Gastrocnemius medialis (tissue), 4 donors: Measurements from ENCODE around the gene RNASEH1. TPM values are rescaled to one million over a fixed set of nuclear protein-coding genes. Genes with fewer than 3 reads are reported as not detected.
"Not testable (repeated sequence)": the region's sequence is repeated elsewhere in the genome, so short reads cannot be mapped to it uniquely, and the experiment has no call there.

Experiments used
- ATAC-seq, 2 donors: fragments of 150-250 bp; one replicate each; pipeline ENCODE4 v1.9.1; 2016
- DNase-seq, 2 donors: peaks; one replicate each; pipeline ENCODE4 v3.0.0-alpha.2; 2019
- H3K27ac ChIP-seq, 4 donors: fragments of 200-600 bp; sonication (generic); 1 replicate in 1 of 4; 2 replicates in 3 of 4; pipeline ENCODE4 v1.5.1; 2016 to 2018; ENCODE audit warnings: mild to moderate bottlenecking in 2 of 4, moderate library complexity in 1 of 4
- H3K27me3 ChIP-seq, 3 donors: fragments of 200-600 bp; sonication (generic) in 2 of 3; 1 replicate in 1 of 3; 2 replicates in 2 of 3; pipeline versions ENCODE4 v1.5.1 to v1.6.0; 2016 to 2019; ENCODE audit warnings: mild to moderate bottlenecking in 1 of 3, moderate library complexity in 1 of 3
- H3K36me3 ChIP-seq, 2 donors: fragments of 200-600 bp; sonication (generic) in 1 of 2; one replicate each; pipeline ENCODE4 v1.5.1; 2017 to 2018
- H3K4me1 ChIP-seq, 2 donors: fragments of 200-600 bp; sonication (generic) in 1 of 2; one replicate each; pipeline ENCODE4 v1.5.1; 2016 to 2017; ENCODE audit warnings: mild to moderate bottlenecking in 2 of 2
- H3K4me3 ChIP-seq, 4 donors: fragments of 200-600 bp; sonication (generic) in 3 of 4; 1 replicate in 1 of 4; 2 replicates in 3 of 4; pipeline ENCODE4 v1.5.1; 2016 to 2019; ENCODE audit warnings: mild to moderate bottlenecking in 2 of 4
- H3K9me3 ChIP-seq, 3 donors: fragments of 200-600 bp; sonication (generic) in 2 of 3; 1 replicate in 1 of 3; 2 replicates in 2 of 3; pipeline ENCODE4 v1.5.1; 2016 to 2019
- POLR2A ChIP-seq, 2 donors: fragments of 450-650 bp; IDR thresholded peaks; one replicate each; pipeline ENCODE4 v1.6.1; 2017; ENCODE audit warnings: antibody characterized with exemption in 2 of 2, mild to moderate bottlenecking in 2 of 2, moderate library complexity in 2 of 2
- in situ Hi-C, 4 donors: fragments of 200-750 bp; cut with MboI; loops; one replicate each; pipeline versions ENCODE4 v1.15.0 to v1.8.0; 2017; ENCODE audit warnings: low sequenced_read_pairs in 4 of 4
- intact Hi-C: fragments of 100-400 bp; cut with DNase I; formaldehyde crosslinking; loops from one replicate; pipeline ENCODE4 v1.15.1; 2023; ENCODE audit warnings: low total_unique reads
- total RNA-seq, 4 donors: library from RNA; depleted of rRNA; stranded (reverse); fragments of >200 nt; gene quantifications; one replicate each; pipeline versions ENCODE4 v1.1.0 to v1.2.3, GENCODE V29; 2016
- TF ChIP-seq, protein P1 (sequence below), 5 experiments: fragments of 450-650 bp in 3 of 5; fragments of 200-600 bp in 2 of 5; sonication (generic) in 2 of 5; IDR thresholded peaks in 4 of 5; conservative IDR thresholded peaks in 1 of 5; 1 replicate in 4 of 5; 2 replicates in 1 of 5; pipeline ENCODE4 v1.5.1; 2016 to 2019; ENCODE audit warnings: antibody characterized with exemption in 5 of 5, mild to moderate bottlenecking in 3 of 5, moderate library complexity in 3 of 5

Gene RNASEH1
- total RNA-seq, 4 donors from 2014 or later, result 20.6 to 27.4 (median 23.6) TPM

DNA sequence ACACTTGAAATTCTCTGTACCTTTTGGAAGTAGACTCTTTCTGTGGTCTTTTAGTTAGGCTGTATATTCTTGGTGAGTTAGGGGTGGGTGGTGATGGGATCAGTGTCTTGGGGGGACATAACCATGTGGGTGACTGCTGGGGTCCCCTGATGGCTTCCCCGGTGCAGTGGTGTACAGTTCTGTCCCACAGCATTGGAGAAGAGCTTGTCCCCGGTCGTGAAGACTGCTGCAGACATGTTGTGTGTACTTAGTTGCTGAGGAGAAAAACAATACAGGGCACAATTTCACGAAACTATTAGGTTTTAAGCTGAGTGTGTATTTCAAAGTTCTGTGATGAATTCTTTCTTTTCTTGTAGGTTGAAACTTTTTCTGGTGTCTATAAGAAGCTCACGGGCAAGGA is 22.3 kb upstream of the RNASEH1 start:
- no peak for DNase-seq

DNA sequence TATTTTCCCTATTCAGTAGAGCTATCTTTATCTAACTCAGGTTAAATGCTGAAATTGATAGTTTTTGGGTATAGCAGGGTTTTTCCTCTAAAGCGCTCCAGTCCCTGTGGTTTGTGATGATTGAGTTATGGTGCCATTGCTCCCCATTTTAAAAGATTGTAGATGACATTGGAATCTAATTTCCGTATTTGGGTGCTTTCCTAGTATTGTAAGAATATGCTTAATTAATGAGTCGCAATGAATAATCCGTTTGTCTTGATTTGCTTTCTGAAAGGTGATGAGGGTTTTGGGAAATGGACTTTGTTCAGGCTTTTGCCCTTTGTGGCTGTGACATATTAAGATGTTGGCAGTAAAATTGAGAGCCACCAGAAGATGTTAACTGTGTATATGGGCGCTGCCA is 20.9 kb upstream of the RNASEH1 start:
- intact Hi-C loops, result loop anchor here (5.0 kb wide), 1 partner anchor 62 kb away; the partner anchor contains the start of gene ADI1
- no peak for DNase-seq
- Histone ChIP-seq H3K27me3 (no peaks in the 10 kb centered on the region), H3K4me3 (no peak overlapping the region), H3K36me3 (peaks cover 4 to 60% of the 10 kb centered on the region in 2 donors), H3K4me1 (peaks cover 21 to 31% of the 10 kb centered on the region in 2 donors), H3K9me3 (no peaks in the 10 kb centered on the region), H3K27ac (no peak overlapping the region)
- ATAC-seq, result no peak
- in situ Hi-C loops, result loop anchor here in 2 of 4 donors (10.0 kb wide), 2 partner anchors 64 to 194 kb away; partner anchors contain the start of gene ADI1 (in 1 of the 2)
- TF ChIP-seq, protein P1, sequence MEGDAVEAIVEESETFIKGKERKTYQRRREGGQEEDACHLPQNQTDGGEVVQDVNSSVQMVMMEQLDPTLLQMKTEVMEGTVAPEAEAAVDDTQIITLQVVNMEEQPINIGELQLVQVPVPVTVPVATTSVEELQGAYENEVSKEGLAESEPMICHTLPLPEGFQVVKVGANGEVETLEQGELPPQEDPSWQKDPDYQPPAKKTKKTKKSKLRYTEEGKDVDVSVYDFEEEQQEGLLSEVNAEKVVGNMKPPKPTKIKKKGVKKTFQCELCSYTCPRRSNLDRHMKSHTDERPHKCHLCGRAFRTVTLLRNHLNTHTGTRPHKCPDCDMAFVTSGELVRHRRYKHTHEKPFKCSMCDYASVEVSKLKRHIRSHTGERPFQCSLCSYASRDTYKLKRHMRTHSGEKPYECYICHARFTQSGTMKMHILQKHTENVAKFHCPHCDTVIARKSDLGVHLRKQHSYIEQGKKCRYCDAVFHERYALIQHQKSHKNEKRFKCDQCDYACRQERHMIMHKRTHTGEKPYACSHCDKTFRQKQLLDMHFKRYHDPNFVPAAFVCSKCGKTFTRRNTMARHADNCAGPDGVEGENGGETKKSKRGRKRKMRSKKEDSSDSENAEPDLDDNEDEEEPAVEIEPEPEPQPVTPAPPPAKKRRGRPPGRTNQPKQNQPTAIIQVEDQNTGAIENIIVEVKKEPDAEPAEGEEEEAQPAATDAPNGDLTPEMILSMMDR (IDR thresholded peaks at IDR 0.05 in 4 of 5, conservative IDR thresholded peaks at IDR 0.05 in 1 of 5), result no peak
- no peak for TF ChIP-seq POLR2A (IDR thresholded peaks at IDR 0.05)

More for the DNA sequence above, 22.3 kb upstream of the RNASEH1 start:
- no peak overlapping the region for H3K27ac ChIP-seq
- TF ChIP-seq POLR2A (IDR thresholded peaks at IDR 0.05), result no peak
- TF ChIP-seq, protein P1 (IDR thresholded peaks at IDR 0.05 in 4 of 5, conservative IDR thresholded peaks at IDR 0.05 in 1 of 5), result no peak
- H3K4me3 ChIP-seq, result no peak overlapping the region
- intact Hi-C loops (no loop called here), in situ Hi-C loops (no loop called here)
- H3K27me3 ChIP-seq, result no peaks in the 10 kb centered on the region
- peaks cover 25 to 33% of the 10 kb centered on the region in 2 donors for H3K4me1 ChIP-seq
- no peaks in the 10 kb centered on the region for H3K9me3 ChIP-seq
- peaks cover 4 to 60% of the 10 kb centered on the region in 2 donors for H3K36me3 ChIP-seq
- ATAC-seq, result no peak

DNA sequence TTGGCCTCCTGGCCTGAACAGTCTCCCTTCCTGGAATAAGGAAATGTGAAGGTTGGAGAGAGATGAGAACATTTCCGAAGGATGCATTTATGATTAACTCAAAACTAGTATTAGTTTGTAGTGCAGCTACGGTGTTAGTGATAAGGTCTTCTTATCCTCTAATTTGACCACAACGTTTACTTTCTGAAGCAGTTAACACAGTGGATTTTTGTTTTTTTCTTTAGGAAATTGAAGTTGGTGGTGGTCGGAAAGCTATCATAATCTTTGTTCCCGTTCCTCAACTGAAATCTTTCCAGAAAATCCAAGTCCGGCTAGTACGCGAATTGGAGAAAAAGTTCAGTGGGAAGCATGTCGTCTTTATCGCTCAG is 18.1 kb upstream of the RNASEH1 start:
- H3K36me3 ChIP-seq, result peaks cover 4 to 51% of the 10 kb centered on the region in 2 donors
- H3K27ac ChIP-seq, result peak overlapping the region; percentile 85 to 96 (median 92)
- not testable (repeated sequence) for DNase-seq

DNA sequence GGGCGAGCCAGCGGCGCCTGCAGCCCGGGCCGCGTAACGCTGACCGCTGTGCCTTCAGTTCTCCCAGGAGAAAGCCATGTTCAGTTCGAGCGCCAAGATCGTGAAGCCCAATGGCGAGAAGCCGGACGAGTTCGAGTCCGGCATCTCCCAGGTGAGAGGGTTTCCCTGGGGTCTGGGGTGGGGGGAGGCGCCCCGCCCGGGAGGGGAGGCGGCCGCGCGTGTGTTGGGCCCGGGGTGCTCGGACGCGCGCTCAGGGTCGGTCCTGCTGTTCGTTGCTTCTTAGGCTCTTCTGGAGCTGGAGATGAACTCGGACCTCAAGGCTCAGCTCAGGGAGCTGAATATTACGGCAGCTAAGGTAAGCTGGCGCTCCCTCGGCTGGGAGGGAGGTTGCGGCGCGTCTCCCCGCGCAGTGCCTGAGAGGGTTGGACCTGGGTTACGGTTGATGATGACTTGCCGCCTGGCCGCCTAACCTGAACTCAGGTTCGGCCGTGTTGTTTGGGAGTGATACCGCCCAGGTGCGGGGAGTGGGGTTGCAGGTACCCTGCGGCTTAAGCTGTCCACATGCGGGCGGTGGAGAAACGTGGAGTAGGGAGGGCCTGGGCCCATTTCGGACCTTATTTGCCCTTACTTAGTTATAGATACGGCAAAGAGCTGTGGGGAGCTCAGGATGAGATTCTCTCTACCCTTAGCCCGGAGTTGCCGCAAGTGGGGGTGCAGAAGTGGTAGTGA is 17.6 kb upstream of the RNASEH1 start:
- Histone ChIP-seq H3K4me1 (peaks cover 21 to 30% of the 10 kb centered on the region in 2 donors), H3K36me3 (peaks cover 4 to 46% of the 10 kb centered on the region in 2 donors), H3K27me3 (no peaks in the 10 kb centered on the region), H3K27ac (peak overlapping the region; percentile 85 to 96 (median 92)), H3K4me3 (peak overlapping the region; percentile 78 to 96 (median 84)), H3K9me3 (no peaks in the 10 kb centered on the region)
- DNase-seq (no peak), ATAC-seq (peak in 1 of 2 donors; percentile 14)
- no peak for TF ChIP-seq POLR2A (IDR thresholded peaks at IDR 0.05)
- TF ChIP-seq, protein P1 (IDR thresholded peaks at IDR 0.05 in 4 of 5, conservative IDR thresholded peaks at IDR 0.05 in 1 of 5), result no peak
- in situ Hi-C loops, result loop anchor here in 2 of 4 donors (10.0 kb wide), 2 partner anchors 61 to 191 kb away; partner anchors contain the start of gene ADI1 (in 1 of the 2)
- intact Hi-C loops, result loop anchor here (1.0 to 5.0 kb wide), 3 partner anchors 17 to 196 kb away; partner anchors contain the start of genes ADI1, RNASEH1 and TRAPPC12

More for the DNA sequence above, 18.1 kb upstream of the RNASEH1 start:
- not testable (repeated sequence) for H3K9me3 ChIP-seq, ATAC-seq, H3K27me3 ChIP-seq
- Histone ChIP-seq H3K4me3 (peak overlapping the region; percentile 78 to 96 (median 84)), H3K4me1 (peaks cover 21 to 30% of the 10 kb centered on the region in 2 donors)
- in situ Hi-C loops, result loop anchor here in 2 of 4 donors (10.0 kb wide), 2 partner anchors 61 to 191 kb away; partner anchors contain the start of gene ADI1 (in 1 of the 2)
- intact Hi-C loops, result loop anchor here (5.0 kb wide), 1 partner anchor 59 kb away; the partner anchor contains the start of gene ADI1

DNA sequence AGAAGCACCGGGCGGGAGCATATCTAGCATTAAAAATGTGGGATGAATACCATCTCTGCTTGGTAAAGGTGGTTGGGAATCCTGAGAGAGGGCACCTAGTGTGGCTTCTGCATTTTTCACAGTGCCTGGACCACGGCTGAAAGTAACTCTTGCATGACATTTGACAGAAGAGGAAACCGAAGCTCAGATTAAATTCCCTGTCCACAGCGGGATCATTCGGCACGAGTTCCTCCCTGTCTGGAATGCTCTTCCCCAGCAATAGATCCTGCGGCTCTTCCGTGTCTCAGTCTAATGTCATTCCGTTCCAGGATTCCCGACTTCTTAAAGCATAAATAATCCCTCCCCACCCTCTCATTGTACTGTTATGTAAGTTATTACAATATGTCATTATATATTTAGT is 16.0 kb upstream of the RNASEH1 start:
- in situ Hi-C loops (loop anchor here in 3 of 4 donors (10.0 to 25.0 kb wide), 3 partner anchors 59 to 189 kb away; partner anchors contain the start of genes EIPR1 (in 2 of the 3), TRAPPC12 (in 2 of the 3) and ADI1 (in 1 of the 3)), intact Hi-C loops (no loop called here)
- Histone ChIP-seq H3K4me3 (peak overlapping the region in 3 of 4 donors; percentile 78 to 96 (median 80)), H3K27me3 (no peaks in the 10 kb centered on the region), H3K36me3 (peaks cover 4 to 30% of the 10 kb centered on the region in 2 donors), H3K9me3 (no peaks in the 10 kb centered on the region), H3K4me1 (peaks cover 21 to 30% of the 10 kb centered on the region in 2 donors), H3K27ac (no peak overlapping the region)
- no peak for TF ChIP-seq POLR2A (IDR thresholded peaks at IDR 0.05)
- TF ChIP-seq, protein P1 (IDR thresholded peaks at IDR 0.05 in 4 of 5, conservative IDR thresholded peaks at IDR 0.05 in 1 of 5), result no peak
- ATAC-seq (no peak), DNase-seq (no peak)
